Hepatocyte (in vitro differentiated cells): ENCODE results near the gene DRC7.

ENCODE experiments used
- EZH2 ChIP-seq: fragments of 200-600 bp; sonication (generic); IDR thresholded peaks from 2 replicates; pipeline ENCODE4 v1.6.1; 2016; ENCODE audit warnings: antibody characterized with exemption, mild to moderate bottlenecking, borderline replicate concordance
- EZH2phosphoT487 ChIP-seq: fragments of 200-600 bp; sonication (generic); IDR thresholded peaks from one replicate; pipeline ENCODE4 v1.6.1; 2018; ENCODE audit warnings: antibody characterized with exemption, mild to moderate bottlenecking, low read depth, moderate library complexity; ENCODE audit not compliant: unreplicated experiment, severe bottlenecking
- TF ChIP-seq, protein P1 (sequence below): fragments of 200-600 bp; sonication (generic); IDR thresholded peaks from 2 replicates; pipeline ENCODE4 v1.5.1; 2016; ENCODE audit warnings: antibody characterized with exemption, mild to moderate bottlenecking; ENCODE audit not compliant: poor library complexity

DNA sequence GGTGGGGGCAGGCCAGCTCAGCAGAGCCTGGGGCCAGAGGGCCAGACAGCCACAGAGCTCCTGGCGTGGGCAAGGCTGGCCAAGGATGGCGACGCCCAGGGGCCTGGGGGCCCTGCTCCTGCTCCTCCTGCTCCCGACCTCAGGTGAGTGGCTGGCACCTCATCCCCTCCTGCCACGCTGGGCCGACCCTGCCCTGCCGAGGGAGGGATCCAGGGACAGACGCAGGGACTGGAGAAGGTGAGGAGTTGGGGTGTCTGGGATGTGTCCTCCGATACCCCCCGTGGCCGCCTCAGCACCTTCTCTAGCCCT is 26.4 kb upstream of the DRC7 start, which contains the start of gene ADGRG3:
- TF ChIP-seq EZH2 (no peak), EZH2phosphoT487 (no peak)
- TF ChIP-seq, protein P1, sequence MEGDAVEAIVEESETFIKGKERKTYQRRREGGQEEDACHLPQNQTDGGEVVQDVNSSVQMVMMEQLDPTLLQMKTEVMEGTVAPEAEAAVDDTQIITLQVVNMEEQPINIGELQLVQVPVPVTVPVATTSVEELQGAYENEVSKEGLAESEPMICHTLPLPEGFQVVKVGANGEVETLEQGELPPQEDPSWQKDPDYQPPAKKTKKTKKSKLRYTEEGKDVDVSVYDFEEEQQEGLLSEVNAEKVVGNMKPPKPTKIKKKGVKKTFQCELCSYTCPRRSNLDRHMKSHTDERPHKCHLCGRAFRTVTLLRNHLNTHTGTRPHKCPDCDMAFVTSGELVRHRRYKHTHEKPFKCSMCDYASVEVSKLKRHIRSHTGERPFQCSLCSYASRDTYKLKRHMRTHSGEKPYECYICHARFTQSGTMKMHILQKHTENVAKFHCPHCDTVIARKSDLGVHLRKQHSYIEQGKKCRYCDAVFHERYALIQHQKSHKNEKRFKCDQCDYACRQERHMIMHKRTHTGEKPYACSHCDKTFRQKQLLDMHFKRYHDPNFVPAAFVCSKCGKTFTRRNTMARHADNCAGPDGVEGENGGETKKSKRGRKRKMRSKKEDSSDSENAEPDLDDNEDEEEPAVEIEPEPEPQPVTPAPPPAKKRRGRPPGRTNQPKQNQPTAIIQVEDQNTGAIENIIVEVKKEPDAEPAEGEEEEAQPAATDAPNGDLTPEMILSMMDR: no peak
